NCI-H146 treated with DMSO at 0.1 percent for 48 hours (cell line): ENCODE results near the gene MYH14.
"Not testable (repeated sequence)": the region's sequence is repeated elsewhere in the genome, so short reads cannot be mapped to it uniquely, and the experiment has no call there.

Source experiments
- DNase-seq: peaks from one replicate; lab custom pipeline; 2025; ENCODE audit not compliant: unreplicated experiment; lab: John Stamatoyannopoulos, UW

The MYH14 gene

GRCh38 chr19:50223439-50223716 lies 20.0 kb downstream of the MYH14 start:
- no peak for DNase-seq

- DNase-seq, result no peak
Measured at GRCh38 chr19:50224986-50225747, 21.7 kb downstream of the MYH14 start.

GRCh38 chr19:50226536-50226935 lies 23.1 kb downstream of the MYH14 start:
- no peak for DNase-seq

GRCh38 chr19:50228153-50228552 lies 24.7 kb downstream of the MYH14 start:
- not testable (repeated sequence) for DNase-seq

- no peak for DNase-seq
Measured at GRCh38 chr19:50230379-50231351, 27.2 kb downstream of the MYH14 start.

GRCh38 chr19:50231417-50231816 lies 28.0 kb downstream of the MYH14 start:
- DNase-seq, result not testable (repeated sequence)

- DNase-seq, result no peak
Measured at GRCh38 chr19:50231821-50232220, 28.4 kb downstream of the MYH14 start.

- DNase-seq, result no peak
Measured at GRCh38 chr19:50232600-50232999, 29.2 kb downstream of the MYH14 start.

- no peak for DNase-seq
Measured at GRCh38 chr19:50233308-50233910, 30.0 kb downstream of the MYH14 start.

- DNase-seq, result not testable (repeated sequence)
Measured at GRCh38 chr19:50237493-50237892, 34.1 kb downstream of the MYH14 start.

- no peak for DNase-seq
Measured at GRCh38 chr19:50238043-50238442, 34.6 kb downstream of the MYH14 start.

GRCh38 chr19:50239921-50240590 lies 36.6 kb downstream of the MYH14 start:
- DNase-seq, result no peak

- DNase-seq, result no peak
Measured at GRCh38 chr19:50242581-50242980, 39.2 kb downstream of the MYH14 start.

GRCh38 chr19:50244695-50245094 lies 41.3 kb downstream of the MYH14 start:
- DNase-seq, result no peak

- no peak for DNase-seq
Measured at GRCh38 chr19:50248413-50248812, 45.0 kb downstream of the MYH14 start.

- no peak for DNase-seq
Measured at GRCh38 chr19:50248826-50249225, 45.4 kb downstream of the MYH14 start.

- no peak for DNase-seq
Measured at GRCh38 chr19:50249636-50250035, 46.2 kb downstream of the MYH14 start.

GRCh38 chr19:50250450-50251136 lies 47.2 kb downstream of the MYH14 start:
- DNase-seq, result no peak

GRCh38 chr19:50252111-50252886 lies 48.9 kb downstream of the MYH14 start:
- no peak for DNase-seq

GRCh38 chr19:50252887-50253268 lies 49.5 kb downstream of the MYH14 start:
- DNase-seq, result no peak
